HG03175 (cell line): ENCODE measurements around the gene C2orf78.
A peak's percentile ranks its signal among the peaks of the same experiment; 100 is the strongest.
"Not testable (repeated sequence)": the region's sequence is repeated elsewhere in the genome, so short reads cannot be mapped to it uniquely, and the experiment has no call there.

Source experiments
- ATAC-seq: cut with Tn5 transposase; IDR thresholded peaks from one replicate; pipeline ENCODE4 v1.9.1; 2021; ENCODE audit warnings: mild to moderate bottlenecking, moderate library complexity; ENCODE audit not compliant: unreplicated experiment

C2orf78 gene

DNA sequence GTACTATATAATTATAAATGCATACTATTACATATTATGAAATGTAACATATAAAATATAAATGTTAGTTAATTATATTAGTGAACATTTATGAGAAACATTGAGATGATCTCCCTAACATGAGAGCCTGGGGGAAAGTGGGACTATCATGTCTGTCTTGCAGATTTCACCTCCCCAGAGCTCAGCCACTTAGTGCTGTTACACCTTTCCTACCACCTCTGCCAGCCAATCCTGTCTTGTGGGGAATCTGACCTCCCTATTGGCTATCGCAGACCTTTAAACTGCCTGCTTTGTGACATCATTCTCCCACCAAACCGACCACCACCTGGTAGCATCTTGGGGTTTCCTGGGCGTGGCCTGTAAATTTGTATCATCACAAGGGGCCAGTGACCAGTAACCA lies at the start of gene C2orf78:
Gene C2orf78 (plus strand): TSS at position 301 of the 400 bp plus-strand sequence. CDS start 127 bp downstream, outside the sequence.
- ATAC-seq: not testable (repeated sequence)

GRCh38 chr2:73736378-73736777 lies 47.6 kb upstream of the C2orf78 start:
- ATAC-seq: no peak

- ATAC-seq: peak; percentile 97
Measured at GRCh38 chr2:73736855-73737779, 46.9 kb upstream of the C2orf78 start, which contains the start of gene TPRKB. TPRKB (minus strand) TSS chr2:73737345; CDS start chr2:73734569, 2,776 bp downstream.

DNA sequence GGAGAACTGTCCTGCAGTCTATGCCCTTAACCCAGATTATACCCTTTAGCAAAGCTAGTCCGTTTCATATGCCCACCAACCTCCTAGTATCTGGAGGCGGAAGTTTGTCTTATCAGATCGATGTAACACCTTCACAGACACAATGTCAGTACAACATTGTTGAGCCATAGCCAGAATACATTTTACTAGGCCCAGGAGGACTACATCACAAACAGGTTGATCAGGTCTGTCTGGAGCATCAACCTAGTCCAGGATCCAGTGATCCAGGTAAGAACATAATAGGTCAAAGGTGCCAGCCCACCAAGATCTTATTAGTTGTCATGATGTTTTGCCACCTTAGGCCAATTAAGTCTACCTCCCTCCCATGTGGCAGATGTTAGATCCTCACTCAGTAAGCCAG lies 44.9 kb upstream of the C2orf78 start:
- no peak for ATAC-seq

DNA sequence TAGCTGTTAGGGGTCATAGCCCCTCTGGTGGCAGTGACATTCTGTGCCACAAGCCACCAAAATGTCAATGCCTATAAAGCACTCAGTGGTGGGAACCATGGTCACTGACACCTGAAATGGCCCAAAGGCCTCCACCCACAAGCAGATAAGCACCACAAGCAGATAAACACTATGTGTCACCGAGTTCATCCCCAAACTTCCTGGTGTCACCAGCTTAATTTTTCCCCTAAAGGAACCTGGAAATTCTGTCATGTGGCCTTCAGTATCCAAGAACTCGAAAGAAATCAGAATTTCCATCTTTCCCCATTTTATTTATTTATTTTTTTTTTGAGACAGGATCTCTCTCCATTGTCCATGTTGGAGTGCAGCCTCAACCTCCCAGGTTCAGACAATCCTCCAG lies 43.2 kb upstream of the C2orf78 start:
- no peak for ATAC-seq

GRCh38 chr2:73746015-73746876 lies 37.7 kb upstream of the C2orf78 start:
- ATAC-seq: no peak

- ATAC-seq: no peak
Measured at GRCh38 chr2:73746877-73747208, 37.1 kb upstream of the C2orf78 start.

GRCh38 chr2:73749314-73749713 lies 34.7 kb upstream of the C2orf78 start:
- ATAC-seq: no peak

GRCh38 chr2:73754332-73754731 lies 29.7 kb upstream of the C2orf78 start:
- ATAC-seq: not testable (repeated sequence)

GRCh38 chr2:73759285-73759764 lies 24.7 kb upstream of the C2orf78 start:
- ATAC-seq: no peak

DNA sequence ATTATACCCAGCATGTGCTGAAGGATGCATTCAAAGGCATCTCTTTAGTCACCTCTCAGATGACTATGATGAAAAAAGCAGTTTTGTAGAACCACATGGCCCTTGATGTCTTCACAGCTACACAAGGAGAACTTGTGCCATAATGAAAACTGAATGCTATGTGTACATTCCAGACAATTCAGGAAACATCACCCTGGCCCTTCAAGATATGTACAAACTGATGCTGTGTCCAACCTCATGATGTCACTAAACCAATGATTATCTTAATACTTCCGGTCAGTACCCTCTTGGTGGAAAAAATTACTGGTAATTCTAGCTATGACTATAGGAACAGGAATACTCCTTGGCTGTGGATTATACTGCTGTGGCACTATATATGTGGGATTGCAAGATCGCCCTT lies 24.1 kb upstream of the C2orf78 start:
- no peak for ATAC-seq

DNA sequence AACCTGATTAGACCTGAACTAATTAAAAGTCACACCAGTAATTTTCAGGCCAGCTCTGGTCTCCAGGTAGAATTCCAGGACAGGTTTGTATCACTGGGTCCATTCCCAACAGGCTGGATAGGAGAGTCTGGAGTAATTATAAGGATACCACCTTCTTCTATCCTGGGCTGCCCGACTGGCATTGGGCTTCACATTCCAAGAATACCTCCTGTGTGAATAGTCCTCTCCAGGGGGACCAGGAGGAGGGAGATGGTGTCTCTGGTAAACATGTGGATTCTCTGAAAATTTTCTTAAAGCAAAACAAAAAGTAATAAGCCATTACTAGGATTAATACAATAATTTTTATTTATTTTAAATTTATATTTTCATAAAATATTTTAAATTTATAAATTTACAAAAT lies 21.4 kb upstream of the C2orf78 start:
- ATAC-seq: no peak

DNA sequence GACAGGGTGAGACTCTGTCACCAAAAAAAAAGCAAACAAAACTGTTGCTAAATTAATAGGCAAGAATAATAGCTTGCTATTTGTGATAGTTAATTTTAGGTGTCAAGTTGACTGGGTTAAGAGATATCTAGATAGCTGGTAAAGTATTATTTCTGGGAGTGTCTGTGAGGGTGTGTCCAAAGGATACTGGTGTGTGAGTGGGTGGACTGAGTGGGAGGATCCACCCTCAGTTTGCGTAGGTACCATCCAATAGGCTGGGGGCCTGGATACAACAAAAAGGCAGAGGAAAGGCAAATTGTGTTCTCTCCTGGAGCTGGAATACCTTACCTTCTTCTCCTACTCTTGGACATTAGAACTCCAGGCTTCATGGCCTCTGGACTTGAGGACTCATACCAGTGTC lies 19.0 kb upstream of the C2orf78 start:
- no peak for ATAC-seq

DNA sequence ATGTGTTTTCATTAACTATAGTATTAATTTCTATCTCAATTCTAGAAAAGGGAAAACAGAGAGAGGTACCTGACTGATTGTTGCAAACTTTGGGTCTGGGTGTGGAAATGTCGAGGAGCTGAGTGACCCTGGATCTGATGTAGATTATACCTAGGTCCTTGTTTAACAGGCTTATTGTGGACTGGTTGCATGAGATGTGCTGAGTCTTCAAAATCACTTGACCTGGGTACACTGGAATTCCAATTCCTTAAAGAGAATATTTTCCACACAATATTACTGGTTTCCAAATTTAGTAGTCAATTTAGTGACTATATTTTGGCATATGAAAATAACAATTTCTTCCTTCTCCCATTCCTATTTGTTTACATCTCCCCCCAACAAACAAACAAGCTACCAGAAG lies 17.6 kb upstream of the C2orf78 start:
- ATAC-seq: no peak

- no peak for ATAC-seq
Measured at GRCh38 chr2:73766994-73767393, 17.0 kb upstream of the C2orf78 start.

GRCh38 chr2:73770725-73771124 lies 13.3 kb upstream of the C2orf78 start:
- no peak for ATAC-seq

GRCh38 chr2:73772819-73773218 lies 11.2 kb upstream of the C2orf78 start:
- ATAC-seq: no peak

GRCh38 chr2:73776381-73776780 lies 7.6 kb upstream of the C2orf78 start:
- no peak for ATAC-seq

DNA sequence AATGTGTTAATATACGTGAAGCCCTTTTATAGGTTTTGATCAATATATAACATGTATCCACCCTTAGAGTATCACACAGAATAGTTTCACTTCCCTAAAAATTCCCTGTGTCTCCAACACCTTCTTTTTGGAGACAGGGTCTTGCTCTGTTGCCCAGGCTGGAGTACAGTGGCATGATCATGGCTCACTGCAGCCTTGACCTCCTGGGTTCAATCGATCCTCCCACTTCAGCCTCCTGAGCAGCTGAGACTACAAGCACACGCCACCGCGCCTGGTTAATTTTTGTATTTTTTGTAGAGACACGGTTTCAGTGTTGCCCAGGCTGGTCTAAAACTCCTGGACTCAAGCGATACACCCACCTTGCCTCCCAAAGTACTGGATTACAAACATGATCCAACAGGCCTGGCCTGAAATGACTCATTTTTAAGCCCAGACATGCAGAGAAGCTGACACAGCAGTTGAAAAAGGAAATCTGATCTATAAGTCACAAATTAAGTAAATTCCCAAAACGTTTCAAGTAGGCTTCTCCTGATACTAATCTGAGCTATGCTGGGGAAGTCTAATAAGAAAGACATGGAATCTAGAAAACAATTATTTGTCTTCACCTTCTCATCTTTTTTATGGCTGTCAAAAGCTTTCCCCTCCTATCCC lies 7.0 kb upstream of the C2orf78 start:
- ATAC-seq: no peak

DNA sequence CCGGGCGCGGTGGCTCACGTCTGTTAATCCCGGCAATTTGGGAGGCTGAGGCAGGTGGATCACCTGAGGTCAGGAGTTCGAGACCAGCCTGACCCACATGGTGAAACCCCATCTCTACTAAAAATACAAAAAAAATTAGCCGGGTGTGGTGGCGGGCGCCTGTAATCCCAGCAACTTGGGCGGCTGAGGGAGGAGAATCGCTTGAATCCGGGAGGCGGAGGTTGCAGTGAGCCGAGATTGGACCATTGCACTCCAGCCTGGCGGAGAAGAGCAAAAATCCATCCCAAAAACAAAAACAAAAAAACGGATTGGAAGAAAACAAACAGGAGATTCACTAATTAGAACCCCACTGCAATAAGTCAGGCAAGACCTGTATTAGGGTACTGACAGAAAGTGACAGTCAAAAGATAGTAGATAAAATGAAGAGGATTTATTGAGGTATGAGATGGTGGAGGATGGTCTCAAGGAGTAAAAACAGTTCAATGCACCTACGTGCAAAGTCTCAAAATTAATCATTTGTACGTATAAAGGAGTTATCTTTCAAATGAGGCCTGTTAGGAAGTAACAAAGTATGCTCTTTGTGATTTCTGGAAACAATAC lies 5.0 kb upstream of the C2orf78 start:
- ATAC-seq: not testable (repeated sequence)
